ENCODE results near the gene PPP1R11.
"Not testable (repeated sequence)": the region's sequence is repeated elsewhere in the genome, so short reads cannot be mapped to it uniquely, and the experiment has no call there.

PPP1R11 gene

DNA sequence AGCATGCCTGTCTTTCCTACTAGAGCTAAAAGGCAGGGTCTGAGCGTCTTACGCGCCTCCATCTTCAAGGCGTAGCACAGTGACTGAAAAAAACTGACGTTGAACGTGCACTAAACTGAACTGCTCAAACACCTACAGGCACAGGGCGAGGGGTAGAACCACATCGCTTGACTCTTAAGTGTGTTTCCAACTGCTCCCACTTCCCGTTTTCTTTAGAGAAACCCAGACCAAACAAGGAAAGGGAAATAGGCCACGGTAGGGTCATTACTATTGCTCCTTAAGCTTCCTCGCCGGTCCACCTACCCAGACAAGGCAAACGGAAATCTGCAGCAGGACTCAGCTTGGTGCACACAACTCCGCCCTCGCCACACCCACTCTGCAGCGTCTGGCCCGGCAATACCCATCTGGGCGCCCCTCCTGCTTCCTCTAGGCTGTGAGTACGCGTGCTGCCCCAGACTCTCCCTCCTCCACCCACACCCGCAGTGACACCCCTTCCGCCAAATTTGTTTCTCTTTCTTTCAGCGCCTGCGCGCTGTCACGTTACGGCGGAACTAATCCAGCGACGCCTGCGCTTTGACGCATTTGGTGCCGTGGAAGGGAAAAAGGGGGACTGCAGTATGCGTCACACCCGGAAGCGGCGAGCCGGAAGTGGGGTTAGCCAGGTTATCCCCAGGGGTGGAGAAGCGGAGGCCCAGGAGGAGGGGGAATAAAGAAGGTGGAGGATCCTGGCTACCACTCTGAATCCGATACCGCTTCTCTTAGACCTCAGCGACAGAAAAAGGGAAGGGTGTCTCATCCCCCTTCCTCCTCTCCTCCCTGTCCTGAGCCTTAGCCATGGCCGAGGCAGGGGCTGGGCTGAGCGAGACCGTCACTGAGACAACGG, at the start of gene PPP1R11:
TSS of gene PPP1R11 (plus strand) at position 622 of the 883 bp plus-strand sequence. CDS start at position 835, 213 bp downstream.
- peak; percentile 100 for DNase-seq

- no peak for DNase-seq
Observed at GRCh38 chr6:30019819-30020218, 47.2 kb upstream of the PPP1R11 start.

DNA sequence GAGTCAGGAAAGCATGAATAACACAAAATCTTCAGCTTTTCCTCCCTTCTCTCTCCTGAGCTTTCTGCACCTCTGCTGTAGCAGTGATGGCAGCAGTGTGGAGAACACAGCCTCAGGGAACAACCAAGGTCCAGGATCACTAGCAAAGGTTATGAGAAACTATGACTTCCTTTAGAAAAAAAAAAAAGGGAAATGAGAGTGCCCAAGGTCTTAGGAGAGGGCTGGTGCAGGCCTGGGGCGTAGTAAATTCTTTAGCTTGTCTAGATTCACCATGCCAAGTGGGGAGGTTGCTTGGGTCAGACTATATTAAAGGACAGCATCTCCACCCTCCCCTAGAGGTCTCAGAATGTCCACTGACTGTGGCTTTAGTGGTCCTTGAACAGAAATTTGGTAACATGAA, 46.4 kb upstream of the PPP1R11 start:
- DNase-seq = no peak

DNA sequence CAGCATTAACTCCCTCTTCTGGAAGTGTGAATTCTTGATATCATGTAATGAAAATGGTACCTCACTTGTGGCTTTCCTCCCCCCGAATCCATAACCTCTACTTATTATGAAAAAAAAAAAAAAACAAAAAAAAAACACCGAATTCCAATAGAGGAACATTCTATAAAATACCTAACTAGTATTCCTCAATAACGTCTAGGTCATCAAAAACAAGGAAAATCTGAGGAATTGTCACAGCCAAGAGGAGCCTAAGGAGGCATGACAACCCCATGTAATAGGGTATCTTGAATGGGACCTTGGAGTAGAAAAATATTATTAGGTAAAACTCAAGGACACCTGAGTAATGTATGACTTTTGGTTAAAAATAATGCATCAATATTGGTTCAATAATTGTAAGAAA, 44.8 kb upstream of the PPP1R11 start:
- DNase-seq = no peak

DNA sequence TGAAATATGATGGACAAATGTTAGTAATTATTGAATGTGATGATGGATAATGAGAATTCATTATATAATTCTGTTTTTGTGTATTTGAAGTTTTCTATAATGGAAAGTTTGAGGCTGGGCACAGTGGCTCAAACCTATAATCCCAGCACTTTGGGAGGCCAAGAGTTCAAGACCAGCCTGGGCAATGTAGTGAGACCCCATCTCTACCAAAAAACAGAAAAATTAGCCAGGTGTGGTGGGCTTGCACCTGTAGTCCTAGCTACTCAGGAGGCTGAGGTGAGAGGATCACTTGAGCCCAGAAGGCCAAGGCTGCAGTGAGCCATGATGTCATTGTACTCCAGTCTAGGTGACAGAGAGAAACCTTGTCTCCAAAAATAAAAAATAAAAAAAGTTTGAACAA, 44.3 kb upstream of the PPP1R11 start:
- not testable (repeated sequence) for DNase-seq

- no peak for DNase-seq
Observed at GRCh38 chr6:30025186-30025585, 41.8 kb upstream of the PPP1R11 start.

DNA sequence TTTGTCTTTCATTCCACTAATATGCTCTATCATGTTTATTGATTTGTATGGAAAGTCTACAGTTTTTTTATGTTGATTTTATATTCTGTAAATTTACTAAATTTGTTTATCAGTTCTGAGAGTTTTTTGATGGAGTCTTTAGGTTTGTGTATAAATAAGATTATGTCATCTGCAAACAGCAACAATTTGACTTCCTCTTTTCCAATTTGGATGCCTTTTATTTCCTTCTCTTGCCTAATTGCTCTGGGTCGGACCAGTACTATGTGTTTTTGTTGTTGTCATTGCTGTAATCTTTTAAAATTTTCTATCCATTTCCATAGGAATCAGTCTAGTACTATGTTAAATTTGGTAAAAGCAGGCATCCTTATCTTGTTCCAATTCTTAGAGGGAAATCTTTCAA, 37.4 kb upstream of the PPP1R11 start:
- DNase-seq = no peak

DNA sequence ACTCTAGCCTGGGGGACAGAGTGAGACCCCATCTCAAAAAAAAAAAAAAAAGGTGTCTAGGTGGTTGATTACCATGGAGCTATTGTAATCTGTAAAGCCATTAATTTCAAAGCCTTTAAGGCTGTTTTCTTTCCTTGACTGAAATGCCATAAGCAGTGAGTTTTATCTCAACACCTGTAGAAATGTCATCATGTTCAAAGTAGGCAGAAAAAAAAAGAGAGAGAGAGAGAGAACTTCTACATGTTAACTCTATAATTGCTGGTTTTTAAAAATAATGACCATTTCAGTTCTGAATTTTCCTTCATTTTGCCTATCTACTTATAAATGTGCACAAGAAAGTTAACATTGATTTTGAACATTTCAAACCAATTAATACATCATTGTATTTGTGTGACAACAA, 35.6 kb upstream of the PPP1R11 start:
- no peak for DNase-seq

DNA sequence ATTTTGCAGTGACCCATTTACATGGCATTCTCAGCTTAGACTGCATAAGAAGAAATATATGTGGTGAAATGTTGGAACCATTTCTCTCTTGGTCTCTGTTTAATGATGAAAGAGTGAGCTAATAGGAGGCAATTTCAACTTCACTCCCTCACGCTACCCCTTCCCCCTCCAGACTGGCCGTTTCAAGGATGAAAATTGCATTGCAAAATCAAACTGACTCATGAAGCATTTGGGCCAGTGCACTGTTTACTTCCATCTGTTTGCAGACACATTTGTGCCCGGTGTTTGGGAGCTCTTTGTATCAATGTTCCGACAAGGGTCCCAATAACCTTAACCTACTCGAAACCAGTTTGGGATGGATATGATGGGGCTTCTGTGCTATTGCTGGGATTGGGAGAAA, 33.6 kb upstream of the PPP1R11 start:
- peak; percentile 75 for DNase-seq

GRCh38 chr6:30035784-30036183, 31.2 kb upstream of the PPP1R11 start:
- peak; percentile 43 to 56 for DNase-seq

DNA sequence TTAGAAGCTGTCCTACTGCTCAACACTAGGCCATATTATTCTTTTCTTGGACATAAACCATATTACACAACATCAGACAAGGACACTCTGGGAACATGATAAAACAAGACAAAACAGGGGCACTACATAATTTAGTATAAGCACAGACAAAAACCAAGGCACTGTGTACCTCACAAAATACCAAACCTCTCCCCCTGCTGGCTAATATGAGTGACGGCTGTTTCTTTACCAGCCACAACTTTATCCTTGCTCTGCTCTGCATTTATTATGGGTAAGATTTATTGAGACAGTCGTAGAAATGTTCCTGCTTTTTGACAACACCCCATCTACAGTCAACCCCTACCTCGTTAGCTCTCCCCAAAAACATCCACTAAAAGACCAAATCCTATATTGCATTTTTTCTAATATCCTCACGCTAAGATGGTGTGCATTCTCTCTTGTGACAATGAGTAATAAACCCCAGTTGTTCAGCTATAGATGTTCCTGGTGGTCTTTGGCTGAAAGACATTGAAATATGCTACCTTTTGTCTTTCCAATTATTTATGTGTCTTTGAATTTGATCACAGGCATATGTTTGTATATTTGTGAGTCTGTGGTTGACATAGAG, 29.7 kb upstream of the PPP1R11 start:
- DNase-seq = peak; percentile 65 to 66

DNA sequence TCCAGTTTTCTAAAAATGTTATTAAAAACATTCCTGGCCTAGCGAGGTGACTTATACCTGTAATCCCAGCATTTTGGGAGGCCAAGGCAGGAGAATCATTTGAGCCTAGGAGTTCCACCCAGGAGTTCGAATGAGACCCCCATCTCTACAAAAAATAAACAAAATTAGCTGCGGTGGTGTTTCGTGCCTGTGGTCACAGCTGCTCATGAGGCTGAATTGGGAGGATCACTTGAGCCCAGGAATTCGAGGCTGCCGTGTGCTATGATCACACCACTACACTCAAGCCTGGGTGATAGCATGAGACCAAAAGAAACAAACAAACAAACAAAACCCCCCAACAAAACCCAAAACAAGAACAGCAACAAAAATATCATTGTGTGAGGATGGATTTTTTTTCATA, 25.8 kb upstream of the PPP1R11 start:
- DNase-seq = no peak

DNA sequence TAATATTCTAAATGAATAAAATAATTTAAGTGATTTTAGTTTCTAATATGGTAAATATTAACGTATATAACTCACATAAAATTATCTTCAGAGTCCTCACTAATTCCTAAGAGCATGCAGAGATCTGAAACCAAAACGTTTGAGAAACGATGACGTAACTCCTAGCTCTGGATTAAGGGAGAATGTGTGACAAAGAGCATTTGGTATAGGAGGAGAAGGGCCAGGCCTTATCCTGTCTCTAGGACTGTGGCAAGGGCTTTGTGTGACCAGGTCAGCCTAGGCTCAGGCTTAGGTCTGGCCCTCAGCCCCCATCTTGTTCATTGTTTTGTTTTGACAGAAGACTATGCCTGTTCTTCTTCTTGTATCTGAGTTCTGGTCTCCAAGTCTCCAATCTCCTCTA, 25.2 kb upstream of the PPP1R11 start:
- no peak for DNase-seq

- no peak for DNase-seq
Observed at GRCh38 chr6:30042476-30042875, 24.5 kb upstream of the PPP1R11 start.

DNA sequence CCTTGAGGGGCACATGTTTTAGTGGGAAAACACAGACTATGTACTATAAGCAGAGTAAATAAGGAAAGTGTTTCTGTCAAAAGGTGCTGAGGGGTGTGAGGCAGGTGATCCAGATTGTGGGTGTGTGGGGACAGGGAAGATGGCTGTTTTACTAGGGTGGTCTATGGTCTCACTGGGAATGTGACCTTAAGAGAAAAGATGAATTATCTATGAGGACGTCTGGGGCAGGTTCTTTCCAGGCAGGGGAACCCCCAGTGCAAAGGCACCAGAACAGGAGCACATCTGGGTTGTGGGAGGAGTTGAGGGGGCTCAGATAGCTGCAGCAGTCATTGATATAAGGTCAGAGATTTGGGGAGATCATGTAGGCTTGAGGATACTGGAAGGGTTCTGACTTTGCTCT, 24.1 kb upstream of the PPP1R11 start:
- DNase-seq = no peak

DNA sequence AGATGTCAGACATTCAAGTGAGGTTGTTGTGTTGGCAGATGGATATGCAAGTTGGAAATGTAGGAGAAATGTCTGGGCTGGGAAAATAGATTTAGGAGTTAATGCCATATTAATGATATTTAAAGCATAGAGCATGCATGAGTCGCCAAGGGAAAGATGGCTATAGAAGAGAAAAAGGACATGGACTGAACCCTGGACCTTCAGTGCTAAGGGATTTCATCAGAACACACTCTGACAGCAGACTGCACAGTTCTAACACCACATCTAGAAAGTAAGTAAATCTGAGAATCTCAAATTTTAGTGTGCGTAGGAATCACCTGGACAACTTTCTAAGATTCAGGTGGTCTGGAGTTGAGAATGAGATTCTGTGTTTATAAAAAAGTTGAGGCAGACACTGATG, 23.3 kb upstream of the PPP1R11 start:
- no peak for DNase-seq

- DNase-seq = no peak
Observed at GRCh38 chr6:30044630-30045029, 22.4 kb upstream of the PPP1R11 start.

DNA sequence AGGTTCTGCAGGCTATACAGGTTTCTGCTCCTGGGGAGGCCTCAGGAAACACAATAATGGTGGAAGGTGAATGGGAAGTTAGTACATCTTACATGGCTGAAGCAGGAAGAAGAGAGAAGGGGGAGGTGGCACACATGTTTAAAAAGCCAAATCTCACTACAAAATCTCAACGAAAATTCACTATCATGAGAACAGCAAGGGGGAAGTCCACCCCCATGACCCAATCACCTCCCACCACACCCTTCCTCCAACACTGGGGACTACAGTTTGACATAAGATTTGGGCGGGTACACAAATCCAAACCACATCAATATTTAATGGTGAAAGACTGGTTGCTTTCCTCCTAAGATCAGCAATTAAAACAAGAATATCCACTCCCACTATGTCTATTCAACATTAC, 19.8 kb upstream of the PPP1R11 start:
- no peak for DNase-seq

DNA sequence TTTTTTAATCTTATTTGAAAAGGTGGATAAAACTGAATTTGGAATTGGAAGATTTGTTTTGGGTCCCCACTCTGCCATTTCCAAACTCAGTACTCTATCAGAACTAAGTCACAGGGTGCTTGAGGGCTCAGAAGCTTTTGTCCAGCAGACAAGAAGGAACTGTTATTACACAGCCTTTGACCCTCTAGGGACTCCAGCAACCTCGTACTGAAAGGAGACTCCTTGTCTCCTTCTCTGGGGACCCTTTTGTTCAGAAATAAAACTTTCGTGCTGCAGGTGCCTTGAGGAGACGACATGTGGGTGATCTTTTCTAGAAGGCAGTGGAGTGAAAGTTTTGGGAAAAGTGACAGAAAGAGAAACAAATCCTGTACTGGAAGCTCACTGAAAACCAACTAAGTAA, 13.3 kb upstream of the PPP1R11 start:
- DNase-seq = no peak

DNA sequence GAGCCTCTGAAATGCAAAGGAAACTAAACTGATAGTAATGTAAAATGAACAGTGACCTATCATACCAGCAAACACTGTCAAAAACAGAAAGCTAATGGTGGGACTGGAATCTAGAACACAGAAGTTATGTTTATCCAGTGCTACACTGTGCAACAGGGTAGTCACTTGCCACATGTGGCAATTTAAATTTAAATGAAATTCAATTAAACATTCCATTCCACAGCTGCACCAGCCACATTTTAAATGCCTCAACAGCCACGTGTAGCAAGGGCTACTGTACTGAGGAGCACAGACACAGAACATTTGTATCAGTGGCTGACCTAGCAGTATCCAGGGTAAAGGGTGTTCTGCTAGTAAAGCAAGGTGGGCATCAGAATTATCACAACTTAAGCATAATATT, 11.5 kb upstream of the PPP1R11 start:
- DNase-seq = no peak

- DNase-seq = peak in 1 of 2 experiments; percentile 48
Observed at GRCh38 chr6:30060606-30061091, 6.3 kb upstream of the PPP1R11 start.

- DNase-seq = peak; percentile 95 to 96
Observed at GRCh38 chr6:30061092-30061857, 5.7 kb upstream of the PPP1R11 start, which contains the start of gene POLR1H. TSS of gene POLR1H (plus strand) at chr6:30061265. CDS start at chr6:30061525, 260 bp downstream.

DNA sequence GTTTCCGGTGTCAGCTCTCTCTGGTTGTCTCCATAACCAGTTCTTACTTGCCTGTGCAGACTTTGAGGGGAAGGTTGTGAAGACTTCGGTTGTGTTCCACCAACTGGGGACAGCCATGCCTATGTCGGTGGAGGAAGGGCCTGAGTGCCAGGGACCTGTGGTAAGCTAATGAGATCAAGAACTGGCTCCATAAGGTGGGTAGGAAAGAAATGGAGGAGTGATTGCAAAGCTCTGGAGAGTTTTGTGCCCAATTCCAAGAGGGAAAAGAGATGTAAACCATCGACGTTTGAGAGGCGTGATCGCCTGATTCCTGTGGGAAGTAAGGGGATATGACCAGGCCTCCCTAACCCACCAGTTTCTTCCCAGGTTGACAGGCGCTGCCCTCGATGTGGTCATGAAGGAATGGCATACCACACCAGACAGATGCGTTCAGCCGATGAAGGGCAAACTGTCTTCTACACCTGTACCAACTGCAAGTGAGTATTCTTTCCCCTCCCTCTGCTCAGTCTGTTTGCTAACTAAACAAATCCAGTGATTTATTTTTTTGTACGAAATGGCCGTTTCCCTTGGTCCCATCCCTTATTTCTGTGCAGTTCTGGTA, 5.0 kb upstream of the PPP1R11 start:
- peak in 1 of 2 experiments; percentile 28 for DNase-seq
